ENCODE results near the gene IFNL1. TPM values are rescaled to one million over a fixed set of nuclear protein-coding genes. Genes with fewer than 3 reads are reported as not detected.

Gene IFNL1
- total RNA-seq, 1 donor from 2014 or later: not detected

DNA sequence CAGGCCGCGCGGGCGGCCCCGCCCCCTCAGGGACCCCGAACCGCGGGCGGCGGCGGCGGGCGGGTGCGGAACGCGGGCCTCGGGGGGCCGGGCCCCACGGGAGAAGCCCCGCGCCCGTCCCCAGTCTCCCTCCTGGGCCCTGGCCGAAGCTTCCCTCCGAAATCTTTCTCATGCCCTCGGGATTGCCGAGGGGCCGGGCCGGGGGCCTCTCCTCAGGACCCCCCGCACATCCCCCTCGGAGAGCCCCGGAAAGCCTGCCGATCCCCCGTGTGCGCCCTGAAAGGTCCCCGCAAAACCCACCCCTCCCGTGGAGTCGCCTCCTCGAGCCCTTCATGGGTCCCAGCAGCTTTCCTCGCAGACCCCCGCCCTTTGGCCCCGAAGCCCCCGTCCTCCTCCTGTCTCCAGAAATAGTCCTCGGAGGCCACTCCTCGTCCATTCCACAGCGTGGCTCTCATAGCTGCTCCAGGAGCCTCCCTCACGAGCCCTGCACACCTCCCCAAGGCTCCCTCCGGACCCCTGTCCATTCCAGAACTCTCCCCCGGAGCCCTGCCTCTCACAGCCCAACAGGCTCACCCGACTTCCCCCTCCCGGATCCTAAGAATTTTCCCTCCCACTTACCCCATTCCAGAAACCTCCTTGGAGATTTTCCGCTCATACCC lies 46.6 kb downstream of the IFNL1 start:
- H3K27me3 Mint-ChIP-seq (ENCODE audit: unreplicated experiment): peaks cover 9% of the 10 kb centered on the region
- peak overlapping the region; percentile 83 for H3K4me3 Mint-ChIP-seq (ENCODE audit: unreplicated experiment)
- H3K36me3 Mint-ChIP-seq (ENCODE audit: unreplicated experiment): peaks cover 5% of the 10 kb centered on the region
- TF ChIP-seq, protein P1, sequence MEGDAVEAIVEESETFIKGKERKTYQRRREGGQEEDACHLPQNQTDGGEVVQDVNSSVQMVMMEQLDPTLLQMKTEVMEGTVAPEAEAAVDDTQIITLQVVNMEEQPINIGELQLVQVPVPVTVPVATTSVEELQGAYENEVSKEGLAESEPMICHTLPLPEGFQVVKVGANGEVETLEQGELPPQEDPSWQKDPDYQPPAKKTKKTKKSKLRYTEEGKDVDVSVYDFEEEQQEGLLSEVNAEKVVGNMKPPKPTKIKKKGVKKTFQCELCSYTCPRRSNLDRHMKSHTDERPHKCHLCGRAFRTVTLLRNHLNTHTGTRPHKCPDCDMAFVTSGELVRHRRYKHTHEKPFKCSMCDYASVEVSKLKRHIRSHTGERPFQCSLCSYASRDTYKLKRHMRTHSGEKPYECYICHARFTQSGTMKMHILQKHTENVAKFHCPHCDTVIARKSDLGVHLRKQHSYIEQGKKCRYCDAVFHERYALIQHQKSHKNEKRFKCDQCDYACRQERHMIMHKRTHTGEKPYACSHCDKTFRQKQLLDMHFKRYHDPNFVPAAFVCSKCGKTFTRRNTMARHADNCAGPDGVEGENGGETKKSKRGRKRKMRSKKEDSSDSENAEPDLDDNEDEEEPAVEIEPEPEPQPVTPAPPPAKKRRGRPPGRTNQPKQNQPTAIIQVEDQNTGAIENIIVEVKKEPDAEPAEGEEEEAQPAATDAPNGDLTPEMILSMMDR (IDR thresholded peaks at IDR 0.05; ENCODE audit: partially characterized antibody, unreplicated experiment): no peak
- H3K4me1 Mint-ChIP-seq (ENCODE audit: low read depth, unreplicated experiment): peaks cover 16% of the 10 kb centered on the region
- H3K9me3 Mint-ChIP-seq (ENCODE audit: unreplicated experiment): peaks cover 4% of the 10 kb centered on the region
- H3K27ac Mint-ChIP-seq (ENCODE audit: unreplicated experiment): no peak overlapping the region
- DNase-seq: peak; percentile 30

DNA sequence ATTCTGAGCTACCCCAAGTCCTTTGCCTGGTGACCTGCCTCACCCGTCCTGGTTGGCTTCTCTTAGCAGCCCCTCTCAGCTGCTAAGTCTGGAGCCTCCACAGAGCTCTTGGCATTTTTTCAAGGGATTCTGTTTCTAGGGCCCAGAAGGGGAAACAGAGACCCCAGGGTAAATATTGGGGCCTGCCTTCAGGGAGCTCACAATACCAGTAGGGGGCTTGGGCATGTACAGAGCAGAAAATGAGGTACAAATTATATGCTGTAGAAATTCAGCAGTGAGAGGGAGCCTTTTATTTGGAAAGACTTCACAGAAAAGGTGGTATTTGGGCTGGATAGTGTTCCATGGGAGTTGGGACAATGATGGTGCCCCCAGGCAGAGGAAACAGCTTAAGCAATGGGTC lies 49.7 kb downstream of the IFNL1 start:
- H3K9me3 Mint-ChIP-seq (ENCODE audit: unreplicated experiment): peaks cover 2% of the 10 kb centered on the region
- no peak overlapping the region for H3K4me3 Mint-ChIP-seq (ENCODE audit: unreplicated experiment)
- DNase-seq: no peak
- peaks cover 9% of the 10 kb centered on the region for H3K27me3 Mint-ChIP-seq (ENCODE audit: unreplicated experiment)
- H3K27ac Mint-ChIP-seq (ENCODE audit: unreplicated experiment): no peak overlapping the region
- TF ChIP-seq, protein P1 (IDR thresholded peaks at IDR 0.05; ENCODE audit: partially characterized antibody, unreplicated experiment): no peak
- H3K4me1 Mint-ChIP-seq (ENCODE audit: low read depth, unreplicated experiment): peaks cover 25% of the 10 kb centered on the region
- H3K36me3 Mint-ChIP-seq (ENCODE audit: unreplicated experiment): peaks cover 5% of the 10 kb centered on the region

DNA sequence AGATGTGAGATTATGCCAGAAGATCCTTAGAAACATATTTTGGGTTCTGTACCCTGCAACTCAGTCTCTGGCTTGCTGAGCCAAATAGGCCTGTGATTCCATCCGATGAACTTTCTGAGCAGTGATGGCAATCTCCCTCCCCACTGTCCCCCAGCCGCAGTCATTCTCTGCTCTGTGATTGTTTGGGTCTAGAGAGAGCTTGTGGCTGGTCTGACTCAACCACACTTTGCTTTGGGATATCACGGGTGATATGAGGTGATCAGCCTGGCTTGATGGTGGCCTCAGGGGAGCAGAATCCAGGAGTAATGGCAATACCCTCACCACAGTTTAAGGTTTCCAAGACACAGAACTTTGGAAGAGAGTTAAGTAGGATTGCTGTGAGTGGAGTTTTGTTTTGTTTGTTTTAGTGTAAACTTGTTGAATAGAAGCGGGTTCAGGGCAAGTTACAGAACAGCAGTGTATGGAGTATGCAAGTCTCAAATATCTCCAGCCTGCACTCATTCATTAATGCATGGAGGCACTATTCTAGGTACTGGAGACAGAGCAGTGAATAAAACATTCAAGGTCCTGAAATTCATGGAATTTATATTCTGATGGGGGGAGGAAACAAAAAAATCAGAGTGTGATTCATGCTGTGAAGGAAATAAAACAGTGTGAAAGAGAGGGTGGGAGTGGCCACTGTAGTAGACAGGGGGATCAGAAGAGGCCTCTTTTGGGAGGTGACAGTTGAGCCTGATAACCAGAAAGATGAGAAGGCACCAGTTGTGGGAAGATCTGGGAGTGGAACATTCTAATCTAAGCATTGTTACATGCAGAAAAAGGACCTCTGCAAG lies 51.3 kb downstream of the IFNL1 start:
- Mint-ChIP-seq H3K4me3 (ENCODE audit: unreplicated experiment) (peak overlapping the region; percentile 45), H3K27ac (ENCODE audit: unreplicated experiment) (peak overlapping the region; percentile 44), H3K27me3 (ENCODE audit: unreplicated experiment) (peaks cover 9% of the 10 kb centered on the region), H3K36me3 (ENCODE audit: unreplicated experiment) (peaks cover 5% of the 10 kb centered on the region), H3K4me1 (ENCODE audit: low read depth, unreplicated experiment) (peaks cover 30% of the 10 kb centered on the region), H3K9me3 (ENCODE audit: unreplicated experiment) (peaks cover 2% of the 10 kb centered on the region)
- DNase-seq: no peak
- TF ChIP-seq, protein P1 (IDR thresholded peaks at IDR 0.05; ENCODE audit: partially characterized antibody, unreplicated experiment): no peak

Other genes starting within 250 kb of the IFNL1 start
- not detected for gene ACP7, start 212.0 kb upstream of the IFNL1 start, total RNA-seq (ENCODE audit: unreplicated experiment)
- gene PAK4, start 170.6 kb upstream of the IFNL1 start, total RNA-seq (ENCODE audit: unreplicated experiment): 52.5 TPM
- gene NCCRP1, start 99.4 kb upstream of the IFNL1 start, total RNA-seq (ENCODE audit: unreplicated experiment): 0.61 TPM
- not detected for gene SYCN, start 92.1 kb upstream of the IFNL1 start, total RNA-seq (ENCODE audit: unreplicated experiment)
- gene IFNL3, start 51.4 kb upstream of the IFNL1 start, total RNA-seq (ENCODE audit: unreplicated experiment): not detected
- gene IFNL4, start 47.6 kb upstream of the IFNL1 start, total RNA-seq (ENCODE audit: unreplicated experiment): not detected
- gene IFNL2, start 28.0 kb upstream of the IFNL1 start, total RNA-seq (ENCODE audit: unreplicated experiment): not detected
- 56.3 TPM for gene LRFN1, start 24.5 kb downstream of the IFNL1 start, total RNA-seq (ENCODE audit: unreplicated experiment)
- 1.2 TPM for gene GMFG, start 39.6 kb downstream of the IFNL1 start, total RNA-seq (ENCODE audit: unreplicated experiment)
- 119 TPM for gene SAMD4B, start 46.0 kb downstream of the IFNL1 start, total RNA-seq (ENCODE audit: unreplicated experiment)
- 36.2 TPM for gene PAF1, start 94.7 kb downstream of the IFNL1 start, total RNA-seq (ENCODE audit: unreplicated experiment)
- gene MED29, start 95.0 kb downstream of the IFNL1 start, total RNA-seq (ENCODE audit: unreplicated experiment): 30.1 TPM
- 3.1 TPM for gene ZFP36, start 110.4 kb downstream of the IFNL1 start, total RNA-seq (ENCODE audit: unreplicated experiment)
- 205 TPM for gene PLEKHG2, start 116.3 kb downstream of the IFNL1 start, total RNA-seq (ENCODE audit: unreplicated experiment)
- gene RPS16, start 139.5 kb downstream of the IFNL1 start, total RNA-seq (ENCODE audit: unreplicated experiment): 912 TPM
- gene SUPT5H, start 149.2 kb downstream of the IFNL1 start, total RNA-seq (ENCODE audit: unreplicated experiment): 160 TPM
- 256 TPM for gene TIMM50, start 184.4 kb downstream of the IFNL1 start, total RNA-seq (ENCODE audit: unreplicated experiment)
- gene DLL3, start 202.5 kb downstream of the IFNL1 start, total RNA-seq (ENCODE audit: unreplicated experiment): 788 TPM
- 9.9 TPM for gene SELENOV, start 218.7 kb downstream of the IFNL1 start, total RNA-seq (ENCODE audit: unreplicated experiment)
- 7.6 TPM for gene EID2B, start 236.4 kb downstream of the IFNL1 start, total RNA-seq (ENCODE audit: unreplicated experiment)
- 20.2 TPM for gene EID2, start 243.8 kb downstream of the IFNL1 start, total RNA-seq (ENCODE audit: unreplicated experiment)